ENCODE results near the gene ANKRD65.
"Not testable (repeated sequence)": the region's sequence is repeated elsewhere in the genome, so short reads cannot be mapped to it uniquely, and the experiment has no call there.

The ANKRD65 gene

DNA sequence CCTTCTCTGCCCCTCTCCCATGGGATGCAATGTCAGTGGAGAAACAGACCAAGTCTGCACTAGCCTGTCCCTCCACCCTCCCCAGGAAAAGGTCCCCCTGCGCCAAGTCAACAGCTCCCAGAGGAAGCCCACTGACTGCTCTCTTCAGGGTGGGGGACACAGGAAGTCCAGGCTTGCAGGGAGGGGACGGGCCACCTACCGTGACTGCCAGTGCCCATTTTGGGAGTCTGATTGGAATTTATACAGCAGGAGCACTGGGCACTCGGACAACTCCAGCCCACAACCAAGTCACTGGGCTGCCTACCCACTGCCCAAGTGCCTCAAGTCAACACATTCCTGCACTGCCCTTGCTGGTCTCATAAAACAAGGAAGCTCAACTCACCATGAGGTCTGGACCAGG is 28.1 kb downstream of the ANKRD65 start:
- DNase-seq: no peak

DNA sequence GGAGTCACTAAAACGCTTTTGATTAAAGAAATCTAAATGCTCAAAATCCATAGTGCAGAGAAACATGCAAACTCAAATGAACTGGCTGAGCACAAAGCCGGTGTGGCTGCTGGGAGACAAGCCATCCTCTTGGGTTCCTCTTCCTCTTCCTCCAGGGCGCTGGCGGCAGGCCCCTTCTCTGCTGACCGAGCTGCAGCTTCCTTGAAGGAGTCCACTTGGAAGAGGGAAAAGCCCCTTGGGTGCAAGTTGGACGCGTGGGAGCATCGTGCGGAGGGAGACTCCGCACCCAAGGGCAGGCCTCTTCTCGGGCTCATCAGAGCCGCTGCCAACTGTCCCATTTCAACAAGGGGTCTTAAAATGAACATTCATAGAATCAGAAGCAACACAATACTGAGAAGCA is 29.9 kb downstream of the ANKRD65 start:
- no peak for DNase-seq

DNA sequence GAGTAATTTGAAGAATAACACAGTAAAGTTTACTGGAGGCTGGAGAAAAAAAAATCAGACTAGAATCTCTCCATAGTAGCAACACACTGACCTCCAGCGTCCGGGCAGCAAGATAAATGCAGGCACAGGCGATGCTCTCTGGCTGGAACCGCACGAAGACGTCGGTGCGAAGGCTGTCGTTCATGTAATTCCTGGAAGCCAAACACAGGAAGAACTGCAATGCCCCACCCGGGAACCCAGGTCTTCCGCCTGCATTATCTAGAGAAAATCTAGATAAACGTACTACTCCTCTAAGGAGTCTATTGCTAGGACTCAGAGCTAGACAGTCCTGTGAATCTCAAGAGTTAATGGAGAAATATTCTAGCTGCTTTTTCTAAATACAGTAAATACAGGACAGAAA is 30.4 kb downstream of the ANKRD65 start:
- no peak for DNase-seq

DNA sequence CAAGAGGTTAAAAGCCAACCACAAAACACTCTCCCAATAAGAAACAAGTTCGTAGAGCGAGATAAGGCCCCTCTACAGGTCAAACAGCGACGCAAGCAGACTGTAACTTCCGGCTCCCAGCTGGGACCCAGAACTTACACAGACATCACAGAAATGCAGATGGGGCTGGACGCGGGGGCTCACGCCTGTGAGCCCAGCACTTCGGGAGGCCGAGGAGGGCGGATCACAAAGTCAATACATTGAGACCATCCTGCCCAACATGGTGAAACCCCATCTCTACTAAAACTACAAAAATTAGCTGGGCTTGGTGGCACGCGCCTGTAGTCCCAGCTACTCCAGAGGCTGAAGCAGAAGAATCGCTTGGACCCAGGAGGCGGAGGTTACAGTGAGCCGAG is 33.0 kb downstream of the ANKRD65 start:
- DNase-seq: no peak

DNA sequence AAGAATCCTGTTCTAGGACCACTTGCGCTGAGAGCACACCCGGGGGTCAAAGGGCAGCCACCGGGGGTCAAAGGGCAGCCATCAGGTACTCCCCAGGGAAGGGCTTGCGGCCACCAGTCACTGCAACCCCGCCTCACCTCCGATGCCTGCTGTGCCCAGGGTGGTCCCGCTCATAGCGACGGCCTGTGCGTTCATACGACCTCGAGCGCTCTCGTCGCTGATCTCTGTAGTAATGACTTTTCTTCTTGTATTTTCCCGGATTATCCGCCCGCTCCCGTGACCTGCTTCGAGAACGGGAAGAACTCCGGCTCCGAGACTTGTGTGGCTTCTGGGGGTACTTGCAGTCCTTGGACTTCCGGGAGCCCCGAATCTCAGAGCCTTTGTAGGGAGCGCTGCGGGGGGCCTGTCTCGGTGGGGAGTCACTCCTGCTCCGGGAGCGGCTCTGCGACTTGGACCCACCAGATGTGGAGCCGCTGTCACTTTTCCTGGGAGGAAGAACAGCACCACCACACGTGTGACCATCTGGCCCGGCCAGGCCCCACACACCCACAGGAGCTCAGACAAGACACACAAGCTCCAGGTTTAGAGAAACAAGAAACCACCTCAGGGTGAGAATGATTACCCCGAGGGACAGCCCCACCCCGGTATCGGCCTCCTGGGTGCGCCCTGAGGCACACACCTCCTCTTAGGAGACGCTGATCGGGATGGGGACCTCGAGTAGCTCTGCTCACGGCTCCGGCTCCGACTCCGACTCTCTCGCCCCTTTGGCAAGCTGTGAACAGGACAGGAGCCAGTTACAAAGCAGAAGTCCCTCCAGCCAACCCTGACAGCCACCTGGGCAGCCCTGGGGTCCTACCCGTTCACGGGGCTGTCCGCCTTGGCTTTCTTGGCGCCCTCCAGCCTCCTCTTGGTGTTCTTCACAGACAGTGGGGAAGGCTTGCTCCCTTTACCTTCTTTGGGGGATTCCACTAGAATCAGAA is 33.7 kb downstream of the ANKRD65 start:
- no peak for DNase-seq

DNA sequence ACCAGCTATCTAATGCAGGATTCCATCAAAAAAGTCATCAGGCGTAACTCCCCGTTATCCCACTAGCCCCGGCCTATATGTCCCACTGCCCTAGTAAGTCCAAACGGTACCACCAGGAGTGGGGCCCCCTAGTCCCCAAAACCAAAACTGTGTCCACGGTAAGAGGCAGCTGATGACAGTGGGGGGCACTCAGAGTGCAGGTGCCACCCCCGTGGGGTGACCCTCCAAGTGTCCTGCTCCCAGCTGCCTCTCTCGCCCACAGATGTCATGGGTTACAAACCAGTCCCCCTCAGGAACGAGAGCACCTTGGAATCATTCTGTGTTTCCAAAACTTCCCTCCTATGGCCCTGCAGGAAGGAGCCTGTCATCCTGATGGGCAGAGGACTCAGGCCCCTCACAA is 35.1 kb downstream of the ANKRD65 start:
- DNase-seq: no peak

DNA sequence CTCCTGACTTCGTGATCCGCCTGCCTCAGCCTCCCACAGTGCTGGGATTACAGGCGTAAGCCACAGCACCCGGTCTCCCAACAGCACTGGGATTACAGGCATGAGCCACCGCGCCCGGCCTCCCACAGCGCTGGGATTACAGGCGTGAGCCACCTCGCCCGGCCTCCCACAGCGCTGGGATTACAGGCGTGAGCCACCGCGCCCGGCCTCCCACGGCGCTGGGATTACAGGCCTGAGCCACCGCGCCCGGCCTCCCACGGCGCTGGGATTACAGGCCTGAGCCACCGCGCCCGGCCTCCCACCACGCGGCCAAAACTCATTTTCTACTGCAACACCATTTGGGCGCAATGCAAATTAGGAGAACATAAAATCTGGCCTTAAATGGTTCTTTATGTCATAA is 35.7 kb downstream of the ANKRD65 start:
- DNase-seq: not testable (repeated sequence)

DNA sequence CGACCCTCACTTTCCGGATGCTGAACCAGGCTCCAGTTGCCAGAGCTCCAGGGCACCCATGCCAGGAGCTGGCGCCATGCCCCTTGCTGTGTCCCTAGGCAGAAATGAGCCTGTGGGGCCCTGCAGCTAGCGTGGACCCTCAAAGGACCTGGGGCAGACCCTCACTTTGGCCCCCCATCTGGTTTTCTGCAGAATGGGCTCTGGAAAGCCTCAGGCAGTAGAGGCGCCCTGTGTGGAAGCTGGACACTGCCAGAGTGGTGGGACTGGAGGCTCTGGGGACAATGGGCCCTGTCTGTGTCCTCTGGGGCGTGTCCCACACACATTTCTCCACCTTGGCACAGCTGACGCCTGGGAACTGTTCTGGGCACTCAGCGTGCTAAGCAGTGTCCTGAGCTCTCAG is 39.8 kb downstream of the ANKRD65 start:
- DNase-seq: no peak

DNA sequence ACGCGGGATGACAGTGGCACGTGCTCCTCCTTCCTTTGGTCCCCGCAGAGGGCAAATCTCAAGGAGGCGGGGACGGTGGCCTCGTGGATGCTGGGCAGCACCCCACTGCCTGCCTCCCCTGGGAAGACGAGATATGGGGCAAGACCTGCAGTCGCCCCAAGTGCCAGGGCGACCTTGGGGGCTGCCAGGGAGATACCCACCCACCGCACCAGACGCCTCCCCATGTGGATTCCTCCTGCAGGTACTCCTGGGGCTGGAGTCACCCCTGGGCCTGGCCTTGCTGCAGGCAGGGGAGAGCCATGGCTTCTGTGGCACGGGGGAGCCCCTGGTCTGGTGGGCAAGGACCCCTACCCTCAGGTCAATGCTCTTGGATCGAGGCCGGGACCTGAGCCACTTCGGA is 40.2 kb downstream of the ANKRD65 start:
- no peak for DNase-seq

DNA sequence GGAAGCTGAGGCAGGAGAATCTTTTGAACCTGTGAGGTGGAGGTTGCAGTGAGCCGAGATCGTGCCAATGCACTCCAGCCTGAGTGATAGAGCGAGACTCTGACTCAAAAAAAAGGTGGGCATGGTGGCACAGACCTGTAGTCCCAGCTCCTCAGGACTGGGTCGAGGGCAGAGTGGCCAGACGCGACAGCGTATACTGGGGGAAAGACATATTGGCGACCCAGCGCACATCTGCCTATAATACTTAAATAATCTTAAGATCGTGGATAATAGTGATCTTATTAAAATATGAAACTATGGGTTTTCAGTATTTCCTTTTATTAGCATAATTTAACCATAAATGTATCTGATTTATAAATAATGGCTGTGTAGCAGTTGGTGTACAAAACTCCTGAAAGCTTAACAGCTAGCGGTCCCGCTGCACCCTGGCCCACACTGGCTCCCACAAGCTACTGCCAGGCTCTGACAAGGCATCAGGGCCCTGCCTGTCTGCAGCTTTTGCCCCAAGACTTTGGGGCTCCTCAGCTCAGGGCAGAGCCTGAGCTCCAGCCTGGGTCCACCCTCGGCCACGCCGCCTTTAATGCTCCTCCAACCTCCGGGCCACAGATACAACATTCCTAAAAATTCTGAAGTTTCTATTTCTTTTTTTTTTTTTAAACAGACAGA is 43.4 kb downstream of the ANKRD65 start:
- no peak for DNase-seq

DNA sequence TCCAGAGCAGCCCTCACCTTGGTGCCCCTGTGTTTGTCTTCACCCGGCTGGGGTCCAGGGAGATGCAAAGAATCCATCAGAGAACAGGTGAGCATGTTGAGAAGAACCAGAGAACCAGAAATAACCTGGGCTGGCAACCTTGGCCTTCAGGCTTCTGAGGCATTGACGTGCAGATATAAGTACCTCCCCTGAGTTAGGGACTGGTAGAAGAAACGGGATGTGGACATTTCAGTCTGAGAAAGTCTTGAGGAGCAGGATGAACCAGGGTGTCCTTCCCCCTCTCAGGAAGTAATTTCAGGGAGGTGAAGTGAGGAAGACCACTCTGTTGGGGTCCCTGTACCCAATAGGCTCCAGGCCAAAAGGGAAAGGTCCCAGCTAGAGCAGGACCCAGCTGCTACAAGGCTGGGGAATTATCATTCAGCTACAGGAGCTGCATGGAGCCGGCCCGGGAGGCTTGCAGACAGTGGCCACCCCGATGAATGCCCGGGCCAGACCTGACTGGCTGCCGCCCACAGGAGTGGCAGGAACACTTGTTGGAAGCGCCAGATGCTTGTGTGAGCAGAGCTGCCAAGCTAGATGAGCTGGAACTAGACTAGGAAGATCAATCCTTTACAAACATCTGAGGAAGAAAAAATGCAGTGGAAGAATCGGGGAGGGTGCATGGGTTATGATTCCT is 44.4 kb downstream of the ANKRD65 start:
- DNase-seq: no peak

DNA sequence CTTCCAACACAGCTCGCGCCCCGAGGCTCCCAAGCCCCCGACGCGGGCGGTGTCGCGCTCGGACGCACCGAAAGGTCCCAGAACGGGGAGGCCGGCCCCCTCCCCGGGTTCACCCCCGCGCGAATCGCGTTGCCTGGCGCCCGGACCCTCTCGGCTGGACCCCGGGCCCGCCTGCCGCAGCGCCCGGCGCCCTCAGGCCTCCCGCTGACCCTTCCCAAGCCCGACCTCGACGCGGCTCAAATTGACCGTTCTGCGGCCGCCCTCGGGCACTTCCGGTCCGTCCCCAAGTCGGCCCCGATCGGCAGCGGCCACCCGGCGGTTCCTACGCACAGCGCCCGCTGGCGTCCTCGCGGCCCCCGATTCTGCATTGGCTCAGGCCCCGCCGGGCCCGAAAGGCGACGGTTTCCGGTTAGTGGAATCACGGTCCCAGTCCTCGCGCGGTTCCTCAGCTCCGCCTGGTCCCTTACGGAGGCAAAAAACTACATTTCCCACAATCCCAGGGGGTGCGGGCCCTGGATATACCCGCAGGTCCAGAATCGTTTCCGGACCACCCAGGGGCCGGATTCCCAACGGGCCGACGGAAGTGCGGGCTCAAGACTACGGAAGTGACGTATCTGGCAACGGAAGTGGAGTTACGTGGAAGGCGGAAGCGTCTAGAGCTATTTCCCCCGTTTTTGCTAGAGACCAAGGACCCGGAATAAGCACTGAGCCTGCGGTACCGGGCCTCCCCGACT is 46.0 kb downstream of the ANKRD65 start, which contains the start of gene AURKAIP1:
Gene AURKAIP1, minus strand, starts transcription at position 279 of the 734 bp plus-strand sequence. CDS start 451 bp downstream, outside the sequence.
- peak; percentile 91 for DNase-seq

DNA sequence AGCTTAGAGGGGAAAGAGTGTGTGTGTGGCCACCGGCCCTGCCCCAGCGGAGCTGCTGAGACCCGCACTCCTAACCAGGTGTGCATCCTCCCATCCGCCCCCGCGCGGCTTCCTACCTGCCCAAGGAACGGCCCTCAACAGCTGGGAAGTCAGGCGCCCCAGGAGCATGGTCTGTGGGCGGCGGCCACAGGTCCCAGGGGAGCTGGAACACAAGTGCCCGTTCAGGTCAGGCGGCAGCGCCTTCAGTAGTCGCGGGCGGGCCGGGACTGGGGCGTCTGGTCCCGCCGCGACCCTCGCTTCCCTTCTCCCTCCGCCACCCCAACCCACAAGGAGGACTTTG is 46.5 kb downstream of the ANKRD65 start:
- DNase-seq: no peak

DNA sequence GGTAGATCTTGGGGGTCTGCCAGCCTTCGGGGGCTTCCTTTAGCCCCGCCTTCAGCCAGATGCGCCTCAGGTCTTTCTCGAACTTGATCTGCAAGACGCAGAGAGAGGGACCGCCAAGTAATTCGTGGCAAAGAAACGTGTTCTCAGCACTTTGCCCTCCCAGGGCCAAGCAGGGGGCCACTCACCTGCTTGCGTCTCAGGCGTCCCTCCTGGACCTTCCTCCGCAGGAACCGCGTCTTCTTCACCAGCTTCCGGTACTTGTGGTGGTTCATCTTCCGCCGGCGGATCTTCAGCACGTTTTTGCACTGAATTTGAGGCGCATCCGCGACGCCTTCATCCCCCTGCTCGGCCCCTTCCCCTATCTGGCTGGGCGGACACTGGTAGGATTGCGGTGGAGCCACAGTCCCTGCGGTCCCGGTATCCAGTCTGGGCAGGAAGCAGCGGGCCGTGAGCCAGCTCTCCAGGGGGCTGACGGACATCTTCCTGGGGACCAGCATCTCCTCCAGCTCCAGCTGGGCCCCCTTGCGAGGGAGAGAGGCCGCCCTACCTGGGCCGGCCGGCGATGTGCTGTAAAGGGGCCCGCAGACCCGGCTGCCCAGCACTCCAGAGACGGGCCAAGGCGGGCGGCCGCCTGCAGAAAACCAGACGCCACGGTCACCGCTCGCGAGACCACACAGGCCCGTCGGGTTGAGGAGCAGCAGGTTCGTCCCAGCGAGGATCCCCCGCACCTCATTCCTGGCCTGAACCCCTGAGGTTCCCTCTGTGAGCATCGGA is 47.1 kb downstream of the ANKRD65 start:
- no peak for DNase-seq

DNA sequence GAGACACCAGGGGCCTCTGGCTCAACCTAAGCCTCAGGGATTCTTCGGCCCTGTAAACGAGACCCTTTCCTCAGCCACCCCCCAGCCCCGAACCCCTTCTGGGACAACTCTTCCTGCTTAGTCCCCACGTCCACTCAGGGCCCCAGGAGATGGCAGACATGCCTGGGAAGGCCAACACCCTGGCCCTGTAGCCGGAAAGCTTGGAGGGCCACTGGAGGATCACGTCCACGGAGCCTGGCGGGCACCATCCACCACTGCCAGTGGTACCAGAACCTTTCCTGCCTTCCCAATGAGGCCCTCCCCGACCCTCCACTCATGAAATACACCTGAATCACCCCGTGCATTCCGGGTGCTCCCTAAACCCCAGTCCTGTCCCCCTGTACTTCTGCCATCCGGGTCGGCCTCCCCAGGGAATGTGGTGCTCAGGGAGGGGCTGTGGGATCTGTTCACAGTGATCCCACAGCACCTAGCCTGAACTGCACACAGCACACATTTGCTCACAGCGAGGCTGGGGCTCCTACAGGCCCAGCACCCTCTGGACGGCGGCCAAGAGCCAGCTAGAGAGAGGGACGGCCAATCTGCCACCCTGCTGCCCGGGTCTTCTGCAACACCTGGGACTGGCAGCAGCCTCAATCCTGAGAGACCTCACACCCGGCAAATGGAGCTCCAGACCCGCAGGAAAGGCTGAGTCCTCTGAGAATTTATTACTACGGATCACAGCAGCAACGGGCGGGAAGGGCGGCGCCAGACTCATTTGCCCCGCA is 47.8 kb downstream of the ANKRD65 start:
- no peak for DNase-seq

DNA sequence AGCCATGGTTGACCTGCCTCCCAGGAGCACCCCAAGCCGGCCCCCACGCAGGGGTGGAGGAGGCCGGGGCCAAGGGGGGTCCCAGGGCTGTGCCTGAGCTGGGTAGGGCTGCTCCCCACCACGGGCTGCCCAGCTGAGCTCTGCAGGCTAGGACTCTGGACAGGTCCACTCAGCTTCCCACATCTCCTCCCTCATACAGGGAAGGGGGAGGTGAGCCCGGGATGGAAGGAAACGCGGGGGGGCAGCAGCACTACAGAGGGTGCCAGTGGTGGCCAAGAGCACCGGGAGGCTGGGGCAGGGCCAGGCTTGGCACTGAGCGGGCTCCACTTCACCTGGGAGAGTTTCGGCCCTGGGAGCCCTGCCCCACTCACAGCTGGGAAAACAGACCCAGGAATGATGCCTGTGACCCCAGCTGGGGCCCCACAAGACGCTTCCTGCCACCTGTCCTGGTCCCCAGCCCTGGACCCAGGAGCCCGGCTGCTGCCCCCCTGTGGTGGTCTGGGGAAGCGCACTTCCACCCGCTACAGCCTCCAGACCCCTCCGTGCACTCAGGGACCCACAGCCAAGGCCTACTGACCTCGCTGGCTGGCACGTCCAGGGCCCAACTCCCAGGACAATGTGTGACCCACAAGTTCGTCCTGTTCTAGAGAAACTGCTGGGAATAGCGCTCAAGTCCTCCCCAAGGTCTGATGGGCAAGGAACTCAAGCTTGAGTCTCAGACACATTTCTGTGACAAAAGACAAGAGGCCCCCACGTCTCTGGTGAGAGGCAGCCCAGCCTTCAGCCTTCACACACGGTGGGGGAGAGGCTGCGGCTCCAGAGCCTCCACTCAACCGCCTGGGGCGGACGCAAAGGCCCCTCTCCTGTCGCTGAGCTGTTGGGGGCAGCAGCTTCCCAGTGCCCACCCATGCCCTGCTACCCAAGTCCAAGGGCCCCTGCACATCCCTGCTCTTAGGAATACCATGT is 49.0 kb downstream of the ANKRD65 start:
- DNase-seq: peak; percentile 80

DNA sequence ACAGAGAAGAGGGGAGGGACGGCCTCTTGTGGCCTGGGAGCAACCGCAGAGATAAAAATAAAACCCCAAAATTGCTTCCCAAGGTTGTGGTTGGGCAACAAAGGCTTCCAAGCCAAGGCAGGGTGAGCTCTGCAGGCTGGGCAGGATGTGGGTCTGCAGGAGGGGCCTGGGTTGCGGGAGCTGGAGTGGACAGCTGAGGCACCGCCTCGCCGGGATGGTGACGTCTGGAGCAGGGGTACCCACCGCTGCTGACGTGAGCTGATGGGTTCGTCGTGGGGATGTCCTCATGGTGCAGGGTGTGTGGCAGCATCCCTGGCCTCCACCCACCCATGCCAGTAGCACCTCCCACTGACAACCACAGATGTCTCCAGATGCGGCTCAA is 49.7 kb downstream of the ANKRD65 start:
- DNase-seq: peak; percentile 50

DNA sequence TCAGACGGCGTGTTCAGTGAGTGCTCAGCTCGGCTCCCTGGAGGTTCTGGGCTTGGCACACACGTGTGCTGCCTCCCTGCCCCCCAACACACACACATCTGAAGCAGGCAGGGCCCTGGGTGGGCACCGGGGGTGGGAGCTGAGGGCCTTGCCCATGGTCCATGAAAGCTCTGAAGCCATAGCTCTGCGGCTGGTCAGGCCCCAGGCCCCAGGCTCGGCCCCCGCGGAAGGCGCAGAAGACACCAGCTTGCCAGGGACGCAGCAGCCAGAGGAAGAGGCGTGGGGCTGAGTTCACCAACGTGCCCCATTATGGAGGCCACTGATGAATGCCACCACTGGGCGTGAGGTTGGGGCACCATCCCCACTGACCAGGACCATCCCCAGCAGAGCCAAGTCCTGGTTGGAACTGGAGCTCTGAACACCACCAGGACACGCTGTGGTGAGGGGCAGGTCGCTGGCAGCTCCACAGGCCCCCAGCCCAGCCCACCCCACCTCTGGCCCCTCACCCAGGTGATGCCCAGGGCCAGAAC is 50.2 kb downstream of the ANKRD65 start:
- DNase-seq: no peak

DNA sequence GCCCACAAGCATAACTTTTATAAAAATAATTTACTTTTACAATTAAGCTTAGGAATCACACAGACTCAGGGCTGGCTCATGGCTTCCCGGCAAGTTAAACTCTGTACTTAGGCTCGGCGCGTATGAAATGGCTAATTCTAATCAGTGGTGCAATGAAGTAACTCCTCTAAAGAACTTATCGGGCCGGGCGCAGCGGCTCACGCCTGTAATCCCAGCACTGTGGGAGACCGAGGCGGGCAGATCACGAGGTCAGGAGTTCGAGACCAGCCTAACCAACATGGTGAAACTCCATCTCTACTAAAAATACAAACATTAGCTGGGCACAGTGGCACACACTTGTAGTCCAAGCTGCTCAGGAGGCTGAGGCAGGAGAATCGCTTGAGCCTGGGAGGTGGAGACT is 51.0 kb downstream of the ANKRD65 start:
- DNase-seq: not testable (repeated sequence)
